A549 (cell line): Measurements from ENCODE around the gene PITPNC1. TPM values are rescaled to one million over a fixed set of nuclear protein-coding genes. Genes with fewer than 3 reads are reported as not detected.

Source experiments
- ATAC-seq, 2 experiments: fragments of 200-7000 bp in 1 of 2; fragments of >200 bp in 1 of 2; cut with Nextera tagmentation in 1 of 2; cut with Tn5 transposase in 1 of 2; 3 replicates each; pipeline versions ENCODE4 v1.8.0 to v1.9.1; 2018 to 2020; ENCODE audit warnings: mild to moderate bottlenecking in 1 of 2, moderate library complexity in 1 of 2
- CTCF ChIA-PET: fragments of 300-600 bp; sonication (Branson Sonifier 250); formaldehyde crosslinking; extraction: SDS; loops from one replicate; lab custom pipeline; 2021; ENCODE audit warnings: antibody characterized with exemption, inconsistent platforms; lab: Yijun Ruan, JAX
- POLR2A ChIA-PET: fragments of 350-600 bp; formaldehyde crosslinking; extraction: SDS; loops from one replicate; lab custom pipeline; 2021; ENCODE audit warnings: antibody characterized with exemption, inconsistent platforms; lab: Yijun Ruan, JAX
- DNase-seq, 2 experiments: peaks; one replicate each; pipeline versions ENCODE4 v3.0.0 to v3.0.0-alpha.2; 2011 to 2016; ENCODE audit warnings: low read depth in 1 of 2, low spot score in 1 of 2
- FAIRE-seq: peaks from 2 replicates; lab custom pipeline; 2011; peaks lifted over from hg19 to GRCh38; lab: Jason Lieb, UNC
- H3K27ac ChIP-seq, 2 experiments: fragments of >200 bp; sonication (Bioruptor Twin); formaldehyde crosslinking; 3 replicates each; pipeline ENCODE4 v1.5.1; 2016 to 2017
- H3K4me1 ChIP-seq: fragments of >200 bp; sonication (Bioruptor Twin); formaldehyde crosslinking; 3 replicates; pipeline ENCODE4 v1.6.1; 2016
- H3K4me2 ChIP-seq: fragments of >200 bp; sonication (Bioruptor Twin); formaldehyde crosslinking; 3 replicates; pipeline ENCODE4 v1.6.1; 2016
- H3K4me3 ChIP-seq: fragments of >200 bp; sonication (Bioruptor Twin); formaldehyde crosslinking; 3 replicates; pipeline ENCODE4 v1.5.1; 2016
- H3K9me3 ChIP-seq: fragments of >200 bp; sonication (Bioruptor Twin); formaldehyde crosslinking; 3 replicates; pipeline ENCODE4 v1.6.1; 2016
- BHLHE40 ChIP-seq: IDR thresholded peaks from 2 replicates; pipeline ENCODE4 v1.6.1; 2012; ENCODE audit warnings: low read depth, low read length, inconsistent platforms
- CEBPB ChIP-seq, 2 experiments: fragments of >200 bp in 1 of 2; sonication (Bioruptor Twin) in 1 of 2; formaldehyde crosslinking in 1 of 2; IDR thresholded peaks; 2 replicates each; pipeline ENCODE4 v1.6.1; 2012 to 2016
- CHD2 ChIP-seq: fragments of 150-350 bp; IDR thresholded peaks from 2 replicates; pipeline ENCODE4 v1.6.1; 2014; ENCODE audit warnings: low read length; ENCODE audit not compliant: partially characterized antibody
- CHD4 ChIP-seq: fragments of 200-600 bp; sonication (generic); IDR thresholded peaks from 2 replicates; pipeline ENCODE4 v1.6.1; 2016; ENCODE audit warnings: antibody characterized with exemption, mild to moderate bottlenecking, borderline replicate concordance
- E2F6 ChIP-seq: IDR thresholded peaks from 2 replicates; pipeline ENCODE4 v1.6.1; 2012; ENCODE audit warnings: low read depth, borderline replicate concordance
- ELK1 ChIP-seq: fragments of 150-350 bp; IDR thresholded peaks from 2 replicates; pipeline ENCODE4 v1.6.1; 2014; ENCODE audit warnings: low read depth, mild to moderate bottlenecking, low read length
- FOXS1 ChIP-seq: fragments of 250-450 bp; sonication (Bioruptor Pico); IDR thresholded peaks from 2 replicates; pipeline ENCODE4 v1.5.0; 2020; ENCODE audit warnings: mild to moderate bottlenecking, moderate library complexity
- KDM1A ChIP-seq: fragments of 200-600 bp; sonication (generic); IDR thresholded peaks from 2 replicates; pipeline ENCODE4 v1.6.1; 2016; ENCODE audit warnings: low read depth, mild to moderate bottlenecking
- MAZ ChIP-seq: fragments of 150-350 bp; IDR thresholded peaks from 2 replicates; pipeline ENCODE4 v1.6.1; 2014; ENCODE audit warnings: antibody characterized with exemption, low read depth, low read length, borderline replicate concordance
- NR3C1 ChIP-seq: fragments of >200 bp; sonication (Bioruptor Twin); formaldehyde crosslinking; IDR thresholded peaks from 3 replicates; pipeline ENCODE4 v1.6.1; 2017
- PHF8 ChIP-seq: fragments of 200-600 bp; sonication (generic); IDR thresholded peaks from 2 replicates; pipeline ENCODE4 v1.6.1; 2016; ENCODE audit warnings: low read depth, mild to moderate bottlenecking, antibody characterized with exemption, moderate library complexity, borderline replicate concordance
- POLR2A ChIP-seq: IDR thresholded peaks from 2 replicates; pipeline ENCODE4 v1.6.1; 2012; ENCODE audit warnings: mild to moderate bottlenecking, low read length
- RAD21 ChIP-seq, 2 experiments: fragments of >200 bp in 1 of 2; sonication (Bioruptor Twin) in 1 of 2; formaldehyde crosslinking in 1 of 2; IDR thresholded peaks in 1 of 2; conservative IDR thresholded peaks in 1 of 2; 2 replicates in 1 of 2; 3 replicates in 1 of 2; pipeline ENCODE4 v1.6.1; 2012 to 2018; ENCODE audit warnings: inconsistent platforms in 1 of 2
- ZSCAN20 ChIP-seq: fragments of 250-450 bp; sonication (Bioruptor Pico); IDR thresholded peaks from 2 replicates; pipeline ENCODE4 v1.8.0; 2022; ENCODE audit warnings: mild to moderate bottlenecking, moderate library complexity
- WGBS: methylation state at CpG from one replicate; pipeline ENCODE4 v1.1.6; 2017; ENCODE audit errors: missing lambda C conversion rate; 5-methylcytosine and 5-hydroxymethylcytosine counted together
- polyA plus RNA-seq, 4 experiments: library from polyadenylated mRNA; depleted of rRNA in 3 of 4; stranded (reverse); fragments of >200 nt; fragmentation: RNase III in 1 of 4; extraction: RNeasy Plus Mini Kit Qiagen cat#74134 plus additional on column Dnase treatment in 1 of 4; gene quantifications; 2 replicates in 3 of 4; 3 replicates in 1 of 4; pipeline ENCODE4 v1.2.3, GENCODE V29; 2011 to 2017
- TF ChIP-seq, protein P1 (sequence below): fragments of 250-450 bp; sonication (Bioruptor Pico); IDR thresholded peaks from 2 replicates; pipeline ENCODE4 v1.5.0; 2020; ENCODE audit warnings: low read depth, mild to moderate bottlenecking, moderate library complexity
- TF ChIP-seq, protein P2 (sequence below): fragments of >200 bp; sonication (Bioruptor Twin); formaldehyde crosslinking; IDR thresholded peaks from 3 replicates; pipeline ENCODE4 v1.6.1; 2016
- TF ChIP-seq, protein P3 (sequence below): fragments of >200 bp; sonication (Bioruptor Twin); formaldehyde crosslinking; IDR thresholded peaks from 2 replicates; pipeline ENCODE4 v1.6.1; 2016
- TF ChIP-seq, protein P4 (sequence below): fragments of >200 bp; sonication (Bioruptor Twin); formaldehyde crosslinking; IDR thresholded peaks from 3 replicates; pipeline ENCODE4 v1.5.1; 2016

The PITPNC1 gene
- polyA plus RNA-seq, 2 of the 4 experiments (the other 2 are of a cell fraction) = 3.7 to 11.2 TPM

- TF ChIP-seq, protein P1, sequence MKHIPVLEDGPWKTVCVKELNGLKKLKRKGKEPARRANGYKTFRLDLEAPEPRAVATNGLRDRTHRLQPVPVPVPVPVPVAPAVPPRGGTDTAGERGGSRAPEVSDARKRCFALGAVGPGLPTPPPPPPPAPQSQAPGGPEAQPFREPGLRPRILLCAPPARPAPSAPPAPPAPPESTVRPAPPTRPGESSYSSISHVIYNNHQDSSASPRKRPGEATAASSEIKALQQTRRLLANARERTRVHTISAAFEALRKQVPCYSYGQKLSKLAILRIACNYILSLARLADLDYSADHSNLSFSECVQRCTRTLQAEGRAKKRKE (CRISPR knock-in tag) = no peak
- TF ChIP-seq ELK1 = no peak
- no peak for TF ChIP-seq BHLHE40
- TF ChIP-seq, protein P2, sequence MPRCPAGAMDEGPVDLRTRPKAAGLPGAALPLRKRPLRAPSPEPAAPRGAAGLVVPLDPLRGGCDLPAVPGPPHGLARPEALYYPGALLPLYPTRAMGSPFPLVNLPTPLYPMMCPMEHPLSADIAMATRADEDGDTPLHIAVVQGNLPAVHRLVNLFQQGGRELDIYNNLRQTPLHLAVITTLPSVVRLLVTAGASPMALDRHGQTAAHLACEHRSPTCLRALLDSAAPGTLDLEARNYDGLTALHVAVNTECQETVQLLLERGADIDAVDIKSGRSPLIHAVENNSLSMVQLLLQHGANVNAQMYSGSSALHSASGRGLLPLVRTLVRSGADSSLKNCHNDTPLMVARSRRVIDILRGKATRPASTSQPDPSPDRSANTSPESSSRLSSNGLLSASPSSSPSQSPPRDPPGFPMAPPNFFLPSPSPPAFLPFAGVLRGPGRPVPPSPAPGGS = no peak
- no peak for TF ChIP-seq RAD21 (conservative IDR thresholded peaks at IDR 0.05 in 1 of 2, IDR thresholded peaks at IDR 0.05 in 1 of 2)
Observed at GRCh38 chr17:67571478-67571877, 194.4 kb downstream of the PITPNC1 start (continued).

GRCh38 chr17:67573987-67574657 lies 197.0 kb downstream of the PITPNC1 start:
- H3K4me3 ChIP-seq = no peak overlapping the region
- no peaks in the 10 kb centered on the region for H3K4me1 ChIP-seq
- ATAC-seq = no peak
- H3K4me2 ChIP-seq = no peak overlapping the region
- ChIA-PET POLR2A (no interaction called here), CTCF (interaction anchor here (0.6 to 2.7 kb wide), 5 partner anchors 11 to 534 kb away, joined by 3 to 7 read pairs (median 3); no protein-coding TSS in a partner anchor)
- H3K27ac ChIP-seq = no peak overlapping the region
- FAIRE-seq = no peak
- TF ChIP-seq E2F6 (no peak), ZSCAN20 (CRISPR knock-in tag) (no peak), FOXS1 (CRISPR knock-in tag) (no peak), CHD2 (no peak), PHF8 (no peak), CHD4 (no peak), NR3C1 (no peak), POLR2A (no peak), CEBPB (IDR thresholded peaks at IDR 0.05) (no peak), KDM1A (no peak), MAZ (no peak), ELK1 (no peak)
- TF ChIP-seq, protein P3, sequence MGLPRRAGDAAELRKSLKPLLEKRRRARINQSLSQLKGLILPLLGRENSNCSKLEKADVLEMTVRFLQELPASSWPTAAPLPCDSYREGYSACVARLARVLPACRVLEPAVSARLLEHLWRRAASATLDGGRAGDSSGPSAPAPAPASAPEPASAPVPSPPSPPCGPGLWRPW = no peak
- TF ChIP-seq, protein P4, sequence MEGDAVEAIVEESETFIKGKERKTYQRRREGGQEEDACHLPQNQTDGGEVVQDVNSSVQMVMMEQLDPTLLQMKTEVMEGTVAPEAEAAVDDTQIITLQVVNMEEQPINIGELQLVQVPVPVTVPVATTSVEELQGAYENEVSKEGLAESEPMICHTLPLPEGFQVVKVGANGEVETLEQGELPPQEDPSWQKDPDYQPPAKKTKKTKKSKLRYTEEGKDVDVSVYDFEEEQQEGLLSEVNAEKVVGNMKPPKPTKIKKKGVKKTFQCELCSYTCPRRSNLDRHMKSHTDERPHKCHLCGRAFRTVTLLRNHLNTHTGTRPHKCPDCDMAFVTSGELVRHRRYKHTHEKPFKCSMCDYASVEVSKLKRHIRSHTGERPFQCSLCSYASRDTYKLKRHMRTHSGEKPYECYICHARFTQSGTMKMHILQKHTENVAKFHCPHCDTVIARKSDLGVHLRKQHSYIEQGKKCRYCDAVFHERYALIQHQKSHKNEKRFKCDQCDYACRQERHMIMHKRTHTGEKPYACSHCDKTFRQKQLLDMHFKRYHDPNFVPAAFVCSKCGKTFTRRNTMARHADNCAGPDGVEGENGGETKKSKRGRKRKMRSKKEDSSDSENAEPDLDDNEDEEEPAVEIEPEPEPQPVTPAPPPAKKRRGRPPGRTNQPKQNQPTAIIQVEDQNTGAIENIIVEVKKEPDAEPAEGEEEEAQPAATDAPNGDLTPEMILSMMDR = no peak
- 74% methylated on average over 4 of the region's 4 CpGs for WGBS
- no peak for DNase-seq
- H3K9me3 ChIP-seq = no peaks in the 10 kb centered on the region
